Stimulated activated CD8-positive, alpha-beta memory T cell treated with anti-CD3 and anti-CD28 coated beads, Interleukin-15, amount 100 ng/mL, for 4 hours (primary cell): ENCODE measurements around the gene SULF2.

Experiments
- DNase-seq, 2 donors: peaks; one replicate each; pipeline ENCODE4 v3.0.0-alpha.2; 2020; ENCODE audit warnings: low read depth in 2 of 2

The SULF2 gene

DNA sequence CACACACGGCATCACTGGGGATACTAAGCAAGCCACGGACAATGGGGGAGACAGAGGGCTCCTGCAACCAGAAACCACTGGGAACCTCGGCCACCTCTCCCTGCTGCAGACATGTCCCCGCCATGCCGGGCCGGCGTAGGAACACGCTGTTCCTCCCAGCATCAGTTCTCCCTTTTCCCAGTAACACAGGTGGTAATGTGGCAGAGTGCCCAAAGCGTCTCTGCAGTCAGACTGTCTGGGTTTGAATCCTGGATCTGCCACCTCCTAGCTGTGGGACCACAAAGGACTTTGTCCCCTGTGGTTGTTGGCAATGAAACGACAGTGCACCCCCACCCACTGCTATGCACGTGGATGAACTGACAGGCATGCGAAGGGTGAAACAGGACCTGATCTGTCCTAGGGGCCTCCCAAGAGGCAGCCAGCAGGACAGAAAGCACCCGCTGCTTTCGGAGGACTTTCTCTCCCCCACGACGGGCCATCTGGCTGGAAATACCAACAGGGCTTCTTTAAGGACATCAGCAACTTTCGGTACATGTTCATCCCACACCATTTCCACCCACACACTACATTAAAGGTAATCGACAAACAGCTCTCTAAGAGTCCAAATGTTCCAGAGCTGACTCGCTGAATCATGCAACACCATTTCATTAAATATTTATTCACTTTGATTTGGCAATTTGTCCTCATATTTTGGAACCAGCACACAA lies 74.1 kb downstream of the SULF2 start:
- no peak for DNase-seq

DNA sequence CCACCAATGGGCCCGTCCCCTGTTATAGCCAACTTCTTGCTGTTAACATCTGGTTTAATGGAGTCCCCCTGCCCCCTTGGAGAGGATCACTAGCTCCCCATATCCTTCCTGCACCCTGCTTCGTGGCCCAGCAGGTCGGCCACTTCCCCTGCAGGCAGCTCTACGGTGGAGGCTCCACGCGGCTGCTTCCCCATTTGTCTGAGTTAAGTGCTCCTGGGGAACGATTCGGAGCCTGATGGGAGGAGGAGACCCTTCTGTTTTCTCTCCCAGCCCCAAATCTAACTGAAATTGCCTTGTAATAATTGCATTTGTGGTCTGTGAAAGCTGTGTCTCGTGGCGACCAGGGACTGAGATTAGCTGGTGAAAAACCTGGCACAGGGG lies 74.6 kb downstream of the SULF2 start:
- no peak for DNase-seq

GRCh38 chr20:47708953-47709833 lies 76.1 kb downstream of the SULF2 start:
- DNase-seq: no peak

DNA sequence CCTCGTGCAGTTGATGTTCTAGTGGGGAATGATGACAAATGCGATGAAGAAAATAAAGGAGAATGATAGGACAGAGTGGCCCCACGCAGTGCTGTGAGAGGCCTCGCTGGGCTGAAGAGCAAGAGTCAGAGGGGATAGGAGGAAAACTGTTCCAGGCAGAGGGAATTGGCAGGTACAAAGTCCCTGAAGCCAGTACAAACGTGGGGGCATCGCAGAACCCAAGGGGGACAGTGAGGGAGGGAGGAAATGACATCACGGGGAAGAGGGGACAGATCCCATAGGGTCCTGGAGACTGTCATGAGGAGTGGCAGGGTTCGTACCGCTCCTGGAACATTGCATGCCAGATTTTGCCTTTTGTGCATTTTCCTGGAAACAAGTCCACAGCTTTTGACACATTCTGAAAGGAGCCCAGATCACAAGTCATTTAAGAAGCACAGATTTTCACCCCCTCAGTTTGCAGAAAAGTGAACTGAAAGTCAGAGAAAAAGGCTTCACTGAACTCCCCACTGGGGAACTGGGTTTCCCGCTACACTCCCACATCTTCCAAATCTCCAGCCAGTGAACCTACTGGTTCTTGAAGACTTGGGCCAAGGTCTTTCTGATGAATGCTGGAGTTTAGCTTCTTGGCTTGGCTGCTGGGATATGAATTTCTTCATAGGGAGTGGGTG lies 77.0 kb downstream of the SULF2 start:
- no peak for DNase-seq

DNA sequence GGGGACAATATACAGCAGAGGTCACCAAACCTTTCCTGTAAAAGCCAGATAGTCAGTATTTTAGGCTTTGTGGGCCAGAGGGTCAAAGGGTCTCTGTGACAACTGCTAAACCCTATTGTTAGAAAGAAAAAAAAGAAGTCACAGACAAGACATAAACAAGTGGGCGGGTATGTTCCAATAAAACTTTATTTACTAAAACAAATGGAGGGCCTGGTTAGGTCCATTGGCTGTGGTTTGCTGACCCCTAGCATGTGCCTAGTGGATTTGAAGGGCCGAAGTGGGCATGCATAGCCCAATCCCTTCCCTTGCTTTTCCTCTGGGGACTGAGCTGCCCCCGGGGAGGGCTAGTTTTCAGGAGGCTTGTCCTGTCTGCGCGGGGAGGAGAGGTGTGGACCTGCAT lies 78.9 kb downstream of the SULF2 start:
- DNase-seq: no peak

DNA sequence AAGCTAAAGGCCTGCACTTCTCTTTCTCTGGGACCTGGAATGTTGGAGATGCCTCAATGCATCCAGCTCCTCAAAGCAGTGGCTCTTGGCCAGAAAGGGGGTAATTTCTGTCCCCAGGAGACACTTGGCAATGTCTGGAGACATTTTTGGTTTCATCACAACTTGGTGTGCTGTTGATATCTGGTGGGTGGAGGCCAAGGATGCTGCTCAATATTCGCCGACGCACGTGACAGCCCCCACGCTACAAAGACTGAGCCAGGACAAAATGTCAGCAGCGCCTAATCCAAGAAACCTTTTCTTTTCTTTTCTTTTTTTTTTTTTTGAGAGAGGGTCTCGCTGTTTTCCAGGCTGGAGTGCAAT lies 79.8 kb downstream of the SULF2 start:
- DNase-seq: no peak

DNA sequence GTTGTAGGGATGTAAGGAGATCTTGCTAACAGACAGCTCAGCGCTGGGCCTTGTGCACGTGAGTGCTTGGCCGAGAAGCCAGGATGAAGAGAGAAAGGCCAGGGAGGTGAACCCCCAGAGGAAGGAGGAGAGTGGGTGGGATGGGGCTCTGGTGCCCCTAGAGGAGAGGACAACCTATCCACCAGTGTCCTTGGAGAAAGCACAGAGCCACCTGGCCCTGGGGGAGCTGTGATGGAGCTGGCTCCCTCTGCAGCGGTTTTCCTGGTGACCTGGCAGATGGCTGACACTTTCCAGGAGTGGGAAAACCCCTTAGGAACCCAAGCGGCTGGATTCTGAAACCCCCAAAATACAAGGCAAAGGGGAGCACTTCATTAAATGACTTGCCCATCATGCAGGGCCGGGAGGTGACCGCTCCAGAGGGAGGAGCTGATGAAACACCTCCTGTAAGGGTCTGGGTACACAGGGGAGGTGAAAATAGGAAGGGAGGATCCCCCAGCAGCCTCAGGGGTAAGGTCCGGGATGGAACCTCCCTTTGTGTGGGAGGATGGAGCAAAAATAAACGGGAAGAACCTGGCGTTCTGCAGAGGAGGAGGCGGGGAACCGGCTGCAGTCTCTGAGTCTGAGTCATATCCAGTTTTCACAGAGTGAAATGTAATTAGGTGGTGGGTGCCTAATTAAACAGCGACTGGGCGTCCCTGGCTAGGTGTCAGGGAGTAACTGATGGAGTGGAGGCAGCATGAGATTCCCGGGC lies 80.4 kb downstream of the SULF2 start:
- DNase-seq: no peak

- DNase-seq: no peak
Observed at GRCh38 chr20:47703748-47704147, 81.5 kb downstream of the SULF2 start.

- DNase-seq: no peak
Observed at GRCh38 chr20:47701612-47702011, 83.7 kb downstream of the SULF2 start.

DNA sequence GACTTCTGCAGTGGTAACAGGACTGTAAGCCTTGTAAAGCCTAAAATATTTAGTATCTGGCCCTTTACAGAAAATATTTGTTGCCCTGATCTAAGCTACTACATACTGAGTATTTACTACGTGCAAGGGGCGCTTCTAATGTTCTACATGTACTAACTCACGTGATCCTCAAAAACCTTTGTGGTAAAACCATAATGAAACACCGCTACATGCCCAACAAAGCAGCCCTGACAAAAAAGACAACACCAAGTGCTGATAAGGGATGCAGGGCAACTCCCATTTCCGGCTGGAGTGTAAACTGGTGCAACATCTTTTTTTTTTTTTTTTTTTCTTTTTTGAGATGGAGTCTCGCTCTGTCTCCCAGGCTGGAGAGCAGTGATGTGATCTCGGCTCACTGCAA lies 85.0 kb downstream of the SULF2 start:
- no peak for DNase-seq

DNA sequence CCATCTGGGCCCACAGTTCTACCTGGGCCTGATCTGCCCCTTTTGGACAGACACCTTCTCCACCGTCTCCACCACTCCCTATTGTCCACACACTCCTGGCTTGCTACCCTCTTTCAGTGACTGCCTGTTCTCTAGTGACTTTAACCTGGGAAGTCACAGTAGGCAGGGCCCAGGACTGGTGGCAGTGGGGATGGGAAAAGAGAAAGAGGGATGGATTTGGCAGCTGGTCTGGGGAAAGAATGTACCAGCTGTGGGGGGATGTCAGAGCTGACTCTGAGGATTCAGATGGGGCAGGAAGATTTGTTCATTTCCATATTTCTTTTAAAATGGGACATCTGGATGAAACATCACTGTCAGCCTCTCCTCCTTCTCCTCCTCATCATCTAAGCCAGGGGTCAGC lies 85.5 kb downstream of the SULF2 start:
- DNase-seq: no peak

DNA sequence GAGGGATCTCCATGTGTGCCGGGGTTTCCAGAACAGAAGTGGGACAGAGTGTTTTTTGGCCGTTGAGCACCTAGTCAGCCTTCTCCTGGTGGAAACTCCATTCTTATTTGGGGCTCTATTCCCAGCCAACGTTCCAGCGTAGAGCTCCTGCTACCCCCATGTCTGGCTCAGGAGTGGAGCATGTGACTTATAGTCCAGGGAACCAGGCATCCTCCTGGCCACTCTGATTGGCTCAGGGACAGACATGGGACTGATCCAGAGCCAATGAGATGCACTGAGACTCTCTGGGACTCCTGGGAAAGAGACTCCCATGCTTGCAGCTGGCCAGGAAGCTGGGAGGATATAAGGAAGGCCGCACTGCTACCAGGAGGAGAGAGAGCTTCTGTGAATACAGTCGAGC lies 87.1 kb downstream of the SULF2 start:
- no peak for DNase-seq

- no peak for DNase-seq
Observed at GRCh38 chr20:47696856-47697255, 88.4 kb downstream of the SULF2 start.

DNA sequence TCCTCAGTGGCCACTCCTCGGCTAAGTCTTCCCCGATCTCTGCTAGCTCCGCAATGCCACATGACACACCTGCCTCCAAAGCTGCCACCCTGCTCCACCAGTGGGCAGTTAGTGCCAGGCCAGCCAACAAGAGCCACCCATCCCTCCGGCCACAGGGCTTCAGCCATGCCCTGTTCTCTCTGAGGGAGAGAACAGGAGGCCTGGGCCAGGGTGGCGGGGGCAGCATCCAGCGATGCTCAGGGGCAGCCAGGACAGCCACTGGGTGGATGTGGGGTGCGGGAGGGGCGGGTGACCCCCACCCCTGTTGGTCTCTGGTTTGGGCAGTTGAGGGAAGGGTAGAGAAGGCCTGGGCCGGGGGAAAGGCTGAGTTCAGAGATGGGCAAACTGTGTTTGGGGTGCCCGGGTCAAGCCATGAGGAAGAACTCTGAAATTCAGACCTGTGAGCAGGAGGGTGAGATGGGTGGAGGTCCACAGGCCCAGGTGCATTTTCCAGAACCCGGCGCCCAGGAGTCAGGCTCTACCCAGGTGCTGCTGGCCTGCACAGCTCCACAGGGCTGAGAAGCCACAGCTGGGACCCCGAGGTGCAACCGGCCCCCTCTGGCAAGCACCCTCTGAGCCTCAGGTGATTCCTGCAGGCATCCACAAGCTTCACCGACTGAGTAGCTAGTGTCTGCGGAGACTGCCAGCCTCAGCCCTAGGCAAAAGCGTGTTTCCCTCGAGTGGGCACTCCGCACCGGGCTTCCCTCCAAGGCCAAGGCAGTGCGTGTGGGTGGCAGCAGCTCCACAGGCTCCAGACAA lies 91.1 kb downstream of the SULF2 start:
- no peak for DNase-seq

DNA sequence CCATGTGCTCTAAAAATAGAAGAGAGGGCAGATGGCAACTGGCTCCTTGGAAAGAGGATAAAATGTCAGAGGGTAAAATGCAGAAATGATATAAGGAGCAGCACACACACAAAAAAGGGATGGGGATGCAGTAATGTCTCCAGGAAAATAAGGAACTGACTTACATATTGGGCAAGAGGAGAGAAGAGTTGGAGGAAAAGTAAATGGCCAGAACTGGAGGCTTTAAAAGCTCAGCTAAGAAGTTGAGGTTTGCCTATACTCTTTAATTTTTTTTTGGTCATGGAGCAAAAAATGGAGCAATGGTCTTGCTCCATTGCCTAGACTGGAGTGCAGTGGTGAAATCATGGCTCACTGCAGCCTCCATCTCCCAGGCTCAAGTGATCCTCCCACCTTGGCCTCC lies 93.7 kb downstream of the SULF2 start:
- no peak for DNase-seq

DNA sequence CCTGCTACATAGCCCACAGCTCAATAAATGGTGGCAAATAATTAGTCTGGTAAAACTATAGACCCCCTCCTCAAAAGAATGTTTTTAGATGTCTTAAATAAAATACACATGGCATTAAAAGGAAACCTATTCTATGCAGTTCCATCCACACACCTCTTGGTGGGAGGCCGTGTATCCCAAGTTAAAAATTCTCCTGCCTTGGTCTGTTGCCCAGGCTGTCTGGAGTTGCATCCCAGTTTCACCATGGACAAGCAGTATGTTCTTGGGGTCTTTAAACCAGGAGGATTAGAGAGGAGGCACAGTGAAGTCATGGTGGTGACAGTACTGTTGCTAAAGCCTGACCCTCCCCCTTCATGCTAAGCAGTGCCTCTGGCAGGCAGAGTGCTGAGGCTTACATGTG lies 95.5 kb downstream of the SULF2 start:
- no peak for DNase-seq

- no peak for DNase-seq
Observed at GRCh38 chr20:47688385-47689381, 96.6 kb downstream of the SULF2 start.

GRCh38 chr20:47687095-47687987 lies 97.9 kb downstream of the SULF2 start:
- DNase-seq: no peak

- no peak for DNase-seq
Observed at GRCh38 chr20:47686545-47686944, 98.7 kb downstream of the SULF2 start.
